H1 (cell line): ENCODE measurements around the gene SLC12A4.

Experiments used
- BACH1 ChIP-seq: IDR thresholded peaks from 2 replicates; pipeline ENCODE4 v1.6.1; 2012; ENCODE audit warnings: low read length, improper control_type of control experiment
- CEBPB ChIP-seq: IDR thresholded peaks from 2 replicates; pipeline ENCODE4 v1.6.1; 2012; ENCODE audit warnings: low read depth, low read length
- EZH2 ChIP-seq: fragments of 200-600 bp; sonication (generic); IDR thresholded peaks from 2 replicates; pipeline ENCODE4 v1.7.1; 2012; ENCODE audit warnings: low read depth, mild to moderate bottlenecking, moderate library complexity, low read length, inconsistent platforms; ENCODE audit not compliant: severe bottlenecking
- NRF1 ChIP-seq: IDR thresholded peaks from 2 replicates; pipeline ENCODE4 v1.6.1; 2011; ENCODE audit warnings: mild to moderate bottlenecking, low read depth, low read length, improper control_type of control experiment
- POLR2A ChIP-seq, 2 experiments: IDR thresholded peaks; 1 replicate in 1 of 2; 2 replicates in 1 of 2; pipeline ENCODE4 v1.6.1; 2011; ENCODE audit warnings: low read depth in 2 of 2, low read length in 2 of 2, mild to moderate bottlenecking in 2 of 2; ENCODE audit errors: control extremely low read depth in 1 of 2
- RAD21 ChIP-seq, 2 experiments: IDR thresholded peaks in 1 of 2; conservative IDR thresholded peaks in 1 of 2; 2 replicates each; pipeline ENCODE4 v1.6.1; 2011; ENCODE audit warnings: low read depth in 2 of 2, low read length in 2 of 2, improper control_type of control experiment in 1 of 2, inconsistent platforms in 1 of 2, mild to moderate bottlenecking in 1 of 2, moderate library complexity in 1 of 2
- RBBP5 ChIP-seq: IDR thresholded peaks from 2 replicates; pipeline ENCODE4 v1.7.1; 2012; ENCODE audit warnings: low read depth, mild to moderate bottlenecking, inconsistent platforms, low read length, moderate library complexity, borderline replicate concordance
- TF ChIP-seq, protein P1 (sequence below): IDR thresholded peaks from 2 replicates; pipeline ENCODE4 v1.6.1; 2012; ENCODE audit warnings: inconsistent platforms
- TF ChIP-seq, protein P2 (sequence below), 3 experiments: IDR thresholded peaks; 1 replicate in 2 of 3; 2 replicates in 1 of 3; pipeline versions ENCODE4 v1.5.1 to v1.6.1; 2011; ENCODE audit warnings: low read length in 3 of 3, mild to moderate bottlenecking in 3 of 3, inconsistent platforms in 2 of 3, low read depth in 1 of 3, moderate library complexity in 1 of 3; ENCODE audit not compliant: insufficient read depth in 1 of 3; ENCODE audit errors: control extremely low read depth in 1 of 3

DNA sequence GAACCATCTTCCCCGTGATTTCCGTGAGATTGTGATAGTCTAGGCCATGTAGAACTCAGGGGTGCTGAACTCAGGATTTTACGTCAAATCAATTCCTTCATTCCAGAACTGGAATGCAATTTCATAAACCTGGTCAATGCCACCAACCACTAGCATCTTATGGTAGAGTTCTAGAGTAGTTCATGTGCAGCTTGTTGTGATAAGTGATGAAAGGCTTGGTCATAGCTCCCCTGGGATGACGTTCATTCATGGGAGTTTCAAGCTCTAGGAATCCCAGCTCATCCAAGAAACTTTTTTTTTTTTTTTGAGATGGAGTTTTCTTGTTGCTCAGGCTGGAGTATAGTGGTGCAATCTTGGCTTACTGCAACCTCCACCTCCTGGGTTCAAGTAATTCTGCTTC lies 34.6 kb upstream of the SLC12A4 start:
- TF ChIP-seq, protein P1, sequence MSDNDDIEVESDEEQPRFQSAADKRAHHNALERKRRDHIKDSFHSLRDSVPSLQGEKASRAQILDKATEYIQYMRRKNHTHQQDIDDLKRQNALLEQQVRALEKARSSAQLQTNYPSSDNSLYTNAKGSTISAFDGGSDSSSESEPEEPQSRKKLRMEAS, result no peak
- no peak for TF ChIP-seq BACH1
- TF ChIP-seq, protein P2, sequence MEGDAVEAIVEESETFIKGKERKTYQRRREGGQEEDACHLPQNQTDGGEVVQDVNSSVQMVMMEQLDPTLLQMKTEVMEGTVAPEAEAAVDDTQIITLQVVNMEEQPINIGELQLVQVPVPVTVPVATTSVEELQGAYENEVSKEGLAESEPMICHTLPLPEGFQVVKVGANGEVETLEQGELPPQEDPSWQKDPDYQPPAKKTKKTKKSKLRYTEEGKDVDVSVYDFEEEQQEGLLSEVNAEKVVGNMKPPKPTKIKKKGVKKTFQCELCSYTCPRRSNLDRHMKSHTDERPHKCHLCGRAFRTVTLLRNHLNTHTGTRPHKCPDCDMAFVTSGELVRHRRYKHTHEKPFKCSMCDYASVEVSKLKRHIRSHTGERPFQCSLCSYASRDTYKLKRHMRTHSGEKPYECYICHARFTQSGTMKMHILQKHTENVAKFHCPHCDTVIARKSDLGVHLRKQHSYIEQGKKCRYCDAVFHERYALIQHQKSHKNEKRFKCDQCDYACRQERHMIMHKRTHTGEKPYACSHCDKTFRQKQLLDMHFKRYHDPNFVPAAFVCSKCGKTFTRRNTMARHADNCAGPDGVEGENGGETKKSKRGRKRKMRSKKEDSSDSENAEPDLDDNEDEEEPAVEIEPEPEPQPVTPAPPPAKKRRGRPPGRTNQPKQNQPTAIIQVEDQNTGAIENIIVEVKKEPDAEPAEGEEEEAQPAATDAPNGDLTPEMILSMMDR (IDR thresholded peaks at IDR 0.05; ENCODE audit: control extremely low read depth in 1 of 3, insufficient read depth in 1 of 3, low read depth in 1 of 3, low read length in 3 of 3), result no peak
- TF ChIP-seq EZH2, result no peak
- TF ChIP-seq NRF1, result no peak
- TF ChIP-seq RAD21 (IDR thresholded peaks at IDR 0.05 in 1 of 2, conservative IDR thresholded peaks at IDR 0.05 in 1 of 2; ENCODE audit: low read depth in 2 of 2, low read length in 2 of 2), result no peak
- no peak for TF ChIP-seq CEBPB
- no peak for TF ChIP-seq POLR2A (IDR thresholded peaks at IDR 0.05; ENCODE audit: control extremely low read depth in 1 of 2, low read depth in 2 of 2, low read length in 2 of 2)
- no peak for TF ChIP-seq RBBP5
